CD4-positive, alpha-beta T cell (primary cell): ENCODE measurements around the gene INPP4B. TPM values are rescaled to one million over a fixed set of nuclear protein-coding genes. Genes with fewer than 3 reads are reported as not detected.

Source experiments
- ATAC-seq: fragments of 200-7000 bp; cut with Tn5 transposase; one replicate; pipeline ENCODE4 v1.10.0; 2022; ENCODE audit warnings: mild to moderate bottlenecking; ENCODE audit not compliant: poor library complexity
- CTCF ChIA-PET: fragments of 350-600 bp; sonication (Branson Sonifier 250); formaldehyde crosslinking; loops from one replicate; lab custom pipeline; 2021; ENCODE audit warnings: antibody characterized with exemption, inconsistent platforms; lab: Charles Lee
- POLR2A ChIA-PET: fragments of 350-600 bp; sonication (Branson Sonifier 250); formaldehyde crosslinking; loops from one replicate; lab custom pipeline; 2021; ENCODE audit warnings: antibody characterized with exemption, inconsistent platforms; lab: Charles Lee
- DNase-seq, 14 experiments: peaks; one replicate each; pipeline ENCODE4 v3.0.0-alpha.2; 2013 to 2020; ENCODE audit warnings: mixed read lengths in 2 of 14
- H3K27ac ChIP-seq, 2 donors: one replicate each; pipeline versions ENCODE4 v1.5.1 to v1.7.0; 2013; ENCODE audit warnings: low read length in 2 of 2, low read depth in 1 of 2, mild to moderate bottlenecking in 1 of 2
- H3K27me3 ChIP-seq, 2 experiments: 1 replicate in 1 of 2; 2 replicates in 1 of 2; pipeline versions ENCODE4 v1.6.1 to v1.7.0; 2013; ENCODE audit warnings: low read length in 2 of 2, control low read depth in 1 of 2, mild to moderate bottlenecking in 1 of 2, moderate library complexity in 1 of 2; ENCODE audit not compliant: insufficient read depth in 2 of 2, control insufficient read depth in 1 of 2
- H3K36me3 ChIP-seq: one replicate; pipeline ENCODE4 v1.6.1; 2013; ENCODE audit warnings: low read length, control low read depth; ENCODE audit not compliant: insufficient read depth
- H3K4me1 ChIP-seq: one replicate; pipeline ENCODE4 v1.6.1; 2013; ENCODE audit warnings: low read length, control low read depth; ENCODE audit not compliant: insufficient read depth
- H3K4me3 ChIP-seq: one replicate; pipeline ENCODE4 v1.5.1; 2013; ENCODE audit warnings: mild to moderate bottlenecking, low read length, moderate library complexity
- H3K9me3 ChIP-seq, 2 experiments: 1 replicate in 1 of 2; 2 replicates in 1 of 2; pipeline versions ENCODE4 v1.6.1 to v1.7.0; 2013; ENCODE audit warnings: low read length in 2 of 2, mild to moderate bottlenecking in 2 of 2, control low read depth in 1 of 2, moderate library complexity in 1 of 2; ENCODE audit not compliant: control insufficient read depth in 1 of 2, insufficient read depth in 1 of 2
- H3K27ac Mint-ChIP-seq: one replicate; pipeline ENCODE4 v1.8.0; 2020; ENCODE audit warnings: mixed read lengths
- H3K27me3 Mint-ChIP-seq: one replicate; pipeline ENCODE4 v1.8.0; 2021; ENCODE audit warnings: mixed read lengths
- H3K36me3 Mint-ChIP-seq: one replicate; pipeline ENCODE4 v1.8.0; 2021; ENCODE audit warnings: low read depth, mixed read lengths
- H3K4me1 Mint-ChIP-seq: one replicate; pipeline ENCODE4 v1.8.0; 2021; ENCODE audit warnings: low read depth, mixed read lengths
- H3K4me3 Mint-ChIP-seq: one replicate; pipeline ENCODE4 v1.8.0; 2020; ENCODE audit warnings: mild to moderate bottlenecking, mixed read lengths
- H3K9me3 Mint-ChIP-seq: one replicate; pipeline ENCODE4 v1.8.0; 2020; ENCODE audit warnings: mixed read lengths
- CTCF ChIP-seq: fragments of 200-600 bp; IDR thresholded peaks from one replicate; pipeline ENCODE4 v1.8.0; 2022; ENCODE audit warnings: antibody characterized with exemption, mild to moderate bottlenecking
- intact Hi-C, 2 experiments: fragments of 100-400 bp; cut with DNase I in 1 of 2; cut with micrococcal nuclease in 1 of 2; formaldehyde crosslinking; loops; one replicate each; pipeline versions ENCODE4 v1.15.1 to v1.9.0; 2023 to 2025; cut with DNase I, micrococcal nuclease
- total RNA-seq, 174 experiments: library from RNA in 2 of 174; stranded (reverse) in 2 of 174; gene quantifications; one replicate each; pipeline ENCODE4 v1.2.3 and lab custom pipeline; 2021 to 2026

INPP4B gene
- total RNA-seq, 2 experiments from 2014 or later = 50.7 to 53.8 TPM

- Mint-ChIP-seq H3K4me1 (peaks cover 6% of the 10 kb centered on the region), H3K9me3 (peaks cover 10% of the 10 kb centered on the region), H3K27me3 (no peaks in the 10 kb centered on the region), H3K4me3 (no peak overlapping the region), H3K27ac (no peak overlapping the region), H3K36me3 (peaks cover 91% of the 10 kb centered on the region)
- Histone ChIP-seq H3K4me3 (no peak overlapping the region), H3K36me3 (peaks cover 37% of the 10 kb centered on the region), H3K4me1 (no peaks in the 10 kb centered on the region), H3K27me3 (no peaks in the 10 kb centered on the region), H3K27ac (no peak overlapping the region), H3K9me3 (peaks cover 13 to 15% of the 10 kb centered on the region in 2 experiments)
- ATAC-seq (no peak), DNase-seq (no peak)
- ChIA-PET POLR2A (interaction anchor here (0.7 to 1.0 kb wide), 2 partner anchors 98 to 108 kb away, joined by 3 to 4 read pairs; no protein-coding TSS in a partner anchor), CTCF (no interaction called here)
- no peak for TF ChIP-seq CTCF
- intact Hi-C loops = no loop called here
Measured at GRCh38 chr4:142595222-142595871, 250.8 kb downstream of the INPP4B start.

- peaks cover 51% of the 10 kb centered on the region for H3K4me1 Mint-ChIP-seq
- H3K4me1 ChIP-seq = no peaks in the 10 kb centered on the region
- POLR2A ChIA-PET = no interaction called here
- TF ChIP-seq CTCF = no peak
- DNase-seq (no peak), ATAC-seq (no peak)
- H3K27ac ChIP-seq = no peak overlapping the region
- H3K4me3 Mint-ChIP-seq = no peak overlapping the region
- peaks cover 85% of the 10 kb centered on the region for H3K36me3 Mint-ChIP-seq
- CTCF ChIA-PET = no interaction called here
- peaks cover 48% of the 10 kb centered on the region for H3K36me3 ChIP-seq
- intact Hi-C loops = no loop called here
- no peaks in the 10 kb centered on the region for H3K27me3 Mint-ChIP-seq
- H3K4me3 ChIP-seq = no peak overlapping the region
- no peaks in the 10 kb centered on the region for H3K9me3 ChIP-seq
- no peaks in the 10 kb centered on the region for H3K27me3 ChIP-seq
- H3K9me3 Mint-ChIP-seq = peaks cover 11% of the 10 kb centered on the region
- H3K27ac Mint-ChIP-seq = no peak overlapping the region
Measured at GRCh38 chr4:142585411-142585810, 260.7 kb downstream of the INPP4B start.

- intact Hi-C loops = no loop called here
- Histone ChIP-seq H3K36me3 (peaks cover 38% of the 10 kb centered on the region), H3K27me3 (no peaks in the 10 kb centered on the region), H3K4me3 (no peak overlapping the region), H3K9me3 (no peaks in the 10 kb centered on the region), H3K4me1 (no peaks in the 10 kb centered on the region), H3K27ac (no peak overlapping the region)
- no peak for ATAC-seq
- peaks cover 7% of the 10 kb centered on the region for H3K9me3 Mint-ChIP-seq
- H3K36me3 Mint-ChIP-seq = peaks cover 68% of the 10 kb centered on the region
- no peak for DNase-seq
- H3K27ac Mint-ChIP-seq = no peak overlapping the region
- CTCF ChIA-PET = no interaction called here
- no peaks in the 10 kb centered on the region for H3K27me3 Mint-ChIP-seq
- no peak overlapping the region for H3K4me3 Mint-ChIP-seq
- TF ChIP-seq CTCF = no peak
- POLR2A ChIA-PET = no interaction called here
- peaks cover 53% of the 10 kb centered on the region for H3K4me1 Mint-ChIP-seq
Measured at GRCh38 chr4:142583708-142584107, 262.4 kb downstream of the INPP4B start.
